ENCODE results near the gene NAPA. TPM values are rescaled to one million over a fixed set of nuclear protein-coding genes. Genes with fewer than 3 reads are reported as not detected.

The NAPA gene
- total RNA-seq, 1 experiment from 2014 or later = 61.3 TPM

- TF ChIP-seq CTCF (IDR thresholded peaks at IDR 0.05) = peak; percentile 96
- no peak for TF ChIP-seq TCF7 (CRISPR knock-in tag; IDR thresholded peaks at IDR 0.05; ENCODE audit: low read depth)
- no peak for TF ChIP-seq GRHL2 (CRISPR knock-in tag; IDR thresholded peaks at IDR 0.05; ENCODE audit: insufficient replicate concordance, severe bottlenecking)
These were observed 30.8 kb downstream of the NAPA start, which contains the start of gene KPTN (continued) for GRCh38 chr19:47483800-47484690.

- peaks cover 9% of the 10 kb centered on the region for H3K27me3 Mint-ChIP-seq (ENCODE audit: low read depth)
- ChIA-PET POLR2A (interaction anchor here (0.6 to 0.9 kb wide), 5 partner anchors 35 to 166 kb away, joined by 3 to 4 read pairs (median 3); no protein-coding TSS in a partner anchor), CTCF (interaction anchor here (0.9 to 4.4 kb wide), 23 partner anchors 9 to 230 kb away, joined by 3 to 94 read pairs (median 8); partner anchors contain the start of genes EHD2, INAFM1, NAPA and SLC8A2)
- H3K9me3 Mint-ChIP-seq = no peaks in the 10 kb centered on the region
- peak overlapping the region; percentile 96 for H3K4me3 Mint-ChIP-seq
- no peaks in the 10 kb centered on the region for H3K36me3 Mint-ChIP-seq
- H3K4me1 Mint-ChIP-seq = peaks cover 20% of the 10 kb centered on the region
- DNase-seq (ENCODE audit: low spot score) = no peak
- no peak for ATAC-seq
- TF ChIP-seq TP53 (CRISPR knock-in tag; IDR thresholded peaks at IDR 0.05) (no peak), PRDM15 (CRISPR knock-in tag; IDR thresholded peaks at IDR 0.05) (no peak), NFYB (CRISPR knock-in tag; conservative IDR thresholded peaks at IDR 0.05; ENCODE audit: low read depth) (no peak), IRF2 (CRISPR knock-in tag; IDR thresholded peaks at IDR 0.05; ENCODE audit: borderline replicate concordance, low read depth) (no peak), CDX4 (CRISPR knock-in tag; IDR thresholded peaks at IDR 0.05; ENCODE audit: borderline replicate concordance) (no peak), HMGA2 (CRISPR knock-in tag; IDR thresholded peaks at IDR 0.05) (no peak), ZNF423 (CRISPR knock-in tag; IDR thresholded peaks at IDR 0.05) (no peak), ZNF416 (CRISPR knock-in tag; IDR thresholded peaks at IDR 0.05) (no peak), NFATC4 (CRISPR knock-in tag; IDR thresholded peaks at IDR 0.05) (no peak), USF2 (CRISPR knock-in tag; IDR thresholded peaks at IDR 0.05) (no peak), ZNF532 (CRISPR knock-in tag; IDR thresholded peaks at IDR 0.05; ENCODE audit: borderline replicate concordance) (no peak), ATF1 (CRISPR knock-in tag; IDR thresholded peaks at IDR 0.05) (no peak), RELA (CRISPR knock-in tag; IDR thresholded peaks at IDR 0.05; ENCODE audit: borderline replicate concordance) (no peak), CREB1 (CRISPR knock-in tag; IDR thresholded peaks at IDR 0.05) (no peak), GRHL2 (CRISPR knock-in tag; IDR thresholded peaks at IDR 0.05; ENCODE audit: insufficient replicate concordance, severe bottlenecking) (no peak), IRF1 (CRISPR knock-in tag; IDR thresholded peaks at IDR 0.05) (no peak), SMAD4 (CRISPR knock-in tag; IDR thresholded peaks at IDR 0.05) (no peak)
- H3K27ac Mint-ChIP-seq = peak overlapping the region; percentile 98; the same call in 1 of the 2 replicates
These were observed 31.7 kb downstream of the NAPA start for GRCh38 chr19:47483200-47483599.
